ENCODE measurements around the gene HCN4. TPM values are rescaled to one million over a fixed set of nuclear protein-coding genes. Genes with fewer than 3 reads are reported as not detected.

Gene HCN4
- total RNA-seq (not detected in 2 replicates), polyA plus RNA-seq (0.01 TPM in 1 of 2 replicates, not detected in the other), polyA minus RNA-seq (not detected in 2 replicates), Bru-seq, nascent RNA (not detected), BruChase-seq, experiment 1, labeled RNA remaining after a 6-hour chase (percentile 2 among the genes with signal in this experiment), BruChase-seq, experiment 2, labeled RNA remaining after a 2-hour chase (not detected)
- not detected in 2 replicates for polyA plus RNA-seq (2011; cell fraction: cytosol; rRNA removed)
- polyA plus RNA-seq (2011; cell fraction: nucleus; rRNA removed): not detected in 2 replicates
- polyA plus RNA-seq (2012): not detected in 2 replicates
- polyA minus RNA-seq (2011; cell fraction: cytosol; rRNA and poly(A)+ RNA removed): not detected
- polyA minus RNA-seq (2011; cell fraction: nucleus; rRNA and poly(A)+ RNA removed): not detected in 2 replicates
- long read RNA-seq: 0 reads

DNA sequence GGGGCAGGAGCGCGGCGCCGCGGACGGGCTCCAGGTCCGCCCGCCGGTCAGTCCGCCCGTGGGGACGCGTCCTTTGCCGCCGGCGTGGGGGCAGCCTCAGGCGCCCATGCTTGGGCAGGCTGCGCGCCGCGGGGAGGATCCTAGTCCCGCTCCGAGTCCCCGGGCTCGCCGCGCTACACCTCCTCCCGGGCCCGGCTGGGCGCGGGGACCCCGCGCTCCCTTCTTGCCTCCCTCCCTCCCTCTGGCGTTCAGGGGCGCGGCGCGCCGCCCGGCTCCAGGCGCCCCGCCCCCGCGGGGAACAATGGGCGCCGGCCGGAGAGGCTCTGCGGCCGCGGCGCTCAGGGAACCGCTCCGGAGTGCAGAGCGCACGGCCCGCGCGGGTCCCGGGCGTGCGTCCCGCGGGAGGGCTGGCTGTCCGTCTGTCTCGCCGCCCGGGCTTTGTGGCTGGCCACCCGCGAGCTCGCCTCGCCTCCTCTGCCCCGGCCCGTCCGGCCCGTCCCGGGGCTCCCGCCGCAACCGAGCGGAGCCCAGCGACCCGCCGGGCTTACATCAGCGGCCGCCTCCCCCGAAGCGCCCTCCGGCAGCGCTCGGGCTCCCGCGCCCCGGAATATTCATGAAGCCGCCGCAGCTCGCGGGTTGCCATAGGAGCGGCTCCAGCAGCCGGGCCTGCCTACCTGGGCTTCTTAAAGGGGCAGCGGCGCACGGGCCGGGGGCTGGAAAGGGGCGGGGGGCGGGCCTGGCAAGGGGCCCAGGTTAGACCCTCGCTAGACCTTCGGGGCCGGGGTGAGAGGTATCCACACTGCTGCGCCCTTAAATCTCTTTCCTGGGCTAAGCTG is at the start of gene HCN4:
Gene HCN4 (minus strand): TSS at position 658 of the 836 bp plus-strand sequence. CDS start 688 bp downstream, outside the sequence.
- no peak within 1 kb of the TSS for H3K4me2 ChIP-seq (ENCODE audit: insufficient read depth, low read length)
- no peaks in the 10 kb centered on the region for H4K20me1 ChIP-seq (replicated peaks; ENCODE audit: control insufficient read depth, extremely low read depth, insufficient read depth, low read length)
- H3K27ac ChIP-seq (ENCODE audit: insufficient read depth, low read depth, low read length): no peak within 1 kb of the TSS
- H3K4me1 ChIP-seq (ENCODE audit: control insufficient read depth, extremely low read depth, insufficient read depth, low read length): no peaks in the 10 kb centered on the region
- no TSS peak for BruUV-seq (replicated peaks)
- no peaks in the 10 kb centered on the region for H3K9me1 ChIP-seq (replicated peaks; ENCODE audit: control insufficient read depth, extremely low read depth, insufficient read depth, low read length)
- no peak for TF ChIP-seq JUN (IDR thresholded peaks at IDR 0.05; ENCODE audit: borderline replicate concordance, insufficient read depth, insufficient read length, low read depth)
- TF ChIP-seq MAX (IDR thresholded peaks at IDR 0.05; ENCODE audit: insufficient read depth, insufficient read length): no peak
- no peak for TF ChIP-seq GATA2 (IDR thresholded peaks at IDR 0.05; ENCODE audit: insufficient read depth, insufficient read length, low read depth, low read length)
- no peak for TF ChIP-seq MYC (IDR thresholded peaks at IDR 0.05; ENCODE audit: low read depth, low read length)
- TF ChIP-seq, protein P1, sequence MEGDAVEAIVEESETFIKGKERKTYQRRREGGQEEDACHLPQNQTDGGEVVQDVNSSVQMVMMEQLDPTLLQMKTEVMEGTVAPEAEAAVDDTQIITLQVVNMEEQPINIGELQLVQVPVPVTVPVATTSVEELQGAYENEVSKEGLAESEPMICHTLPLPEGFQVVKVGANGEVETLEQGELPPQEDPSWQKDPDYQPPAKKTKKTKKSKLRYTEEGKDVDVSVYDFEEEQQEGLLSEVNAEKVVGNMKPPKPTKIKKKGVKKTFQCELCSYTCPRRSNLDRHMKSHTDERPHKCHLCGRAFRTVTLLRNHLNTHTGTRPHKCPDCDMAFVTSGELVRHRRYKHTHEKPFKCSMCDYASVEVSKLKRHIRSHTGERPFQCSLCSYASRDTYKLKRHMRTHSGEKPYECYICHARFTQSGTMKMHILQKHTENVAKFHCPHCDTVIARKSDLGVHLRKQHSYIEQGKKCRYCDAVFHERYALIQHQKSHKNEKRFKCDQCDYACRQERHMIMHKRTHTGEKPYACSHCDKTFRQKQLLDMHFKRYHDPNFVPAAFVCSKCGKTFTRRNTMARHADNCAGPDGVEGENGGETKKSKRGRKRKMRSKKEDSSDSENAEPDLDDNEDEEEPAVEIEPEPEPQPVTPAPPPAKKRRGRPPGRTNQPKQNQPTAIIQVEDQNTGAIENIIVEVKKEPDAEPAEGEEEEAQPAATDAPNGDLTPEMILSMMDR (IDR thresholded peaks at IDR 0.05; ENCODE audit: extremely low read depth in 1 of 2, insufficient read depth in 1 of 2, low read depth in 1 of 2, low read length in 2 of 2): no peak
- TF ChIP-seq POLR2A (IDR thresholded peaks at IDR 0.05; ENCODE audit: low read depth, low read length): no peak
- TF ChIP-seq FOS (IDR thresholded peaks at IDR 0.05; ENCODE audit: borderline replicate concordance, insufficient read depth, low read length): no peak
- no peak for TF ChIP-seq EZH2 (IDR thresholded peaks at IDR 0.05; ENCODE audit: borderline replicate concordance, low read depth, low read length, severe bottlenecking)
- no peak for TF ChIP-seq POLR2AphosphoS5 (IDR thresholded peaks at IDR 0.05; ENCODE audit: insufficient read depth, low read depth, low read length)
- ChIA-PET CTCF (no interaction called here), POLR2A (no interaction called here)
- dilution Hi-C loops (cut with MboI; ENCODE audit: extremely low pct_ligation_motif_present, low sequenced_read_pairs): no loop called here
- H3K4me3 ChIP-seq (replicated peaks in 1 of 3; ENCODE audit: insufficient read depth in 1 of 3, low read depth in 1 of 3, low read length in 3 of 3): no peak within 1 kb of the TSS
- H3K36me3 ChIP-seq (ENCODE audit: control insufficient read depth in 2 of 2, extremely low read depth in 1 of 2, insufficient read depth in 2 of 2, low read length in 2 of 2): no peaks in the 10 kb centered on the region
- FAIRE-seq (no peak), DNase-seq (ENCODE audit: low read depth, low spot score) (no peak)
- H3K9me3 ChIP-seq (replicated peaks; ENCODE audit: control insufficient read depth, insufficient read depth, low read length): no peaks in the 10 kb centered on the region
- H3K9ac ChIP-seq (replicated peaks; ENCODE audit: extremely low read depth, insufficient read depth, low read length): no peak within 1 kb of the TSS
- H2AFZ ChIP-seq (ENCODE audit: low read depth, low read length): no peak within 1 kb of the TSS
- peaks cover 29 to 50% of the 10 kb centered on the region in 2 experiments for H3K27me3 ChIP-seq (ENCODE audit: control insufficient read depth in 2 of 2, insufficient read depth in 2 of 2, low read length in 2 of 2)
- intact Hi-C loops (cut with micrococcal nuclease): no loop called here
- H3K79me2 ChIP-seq (ENCODE audit: control insufficient read depth, insufficient read depth, low read length): no peaks in the 10 kb centered on the region

All from endothelial cell of umbilical vein (primary cell).